NT2/D1 (cell line): ENCODE measurements around the gene SGPL1.

Experiments used
- SUZ12 ChIP-seq: IDR thresholded peaks from 2 replicates; pipeline ENCODE4 v1.6.1; 2011; ENCODE audit not compliant: insufficient read length, insufficient read depth; ENCODE audit errors: extremely low read depth
- YY1 ChIP-seq: IDR thresholded peaks from 2 replicates; pipeline ENCODE4 v1.6.1; 2011; ENCODE audit not compliant: insufficient read length, insufficient read depth
- ZNF274 ChIP-seq: IDR thresholded peaks from 2 replicates; pipeline ENCODE4 v1.6.1; 2011; ENCODE audit warnings: mild to moderate bottlenecking, low read depth, low read length

DNA sequence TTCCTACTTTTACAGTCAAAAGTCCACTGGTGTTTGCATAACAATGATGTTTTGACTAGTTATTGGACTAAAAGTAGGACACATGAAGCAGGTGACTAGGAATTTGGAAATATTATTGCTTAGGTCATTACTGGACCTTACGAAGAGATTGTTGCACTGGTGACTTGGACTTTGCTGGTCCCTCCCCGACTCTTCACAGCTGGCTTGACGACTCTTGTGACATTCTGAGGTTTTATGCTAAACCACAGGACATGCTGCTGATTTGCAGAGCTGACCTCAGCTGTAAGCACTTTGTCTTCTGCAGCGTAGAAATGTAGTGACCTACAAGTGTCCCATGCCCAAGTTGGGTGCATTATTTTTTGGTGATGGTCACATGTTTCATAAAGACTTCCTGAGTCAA, 50.7 kb downstream of the SGPL1 start:
- no peak for TF ChIP-seq YY1
- TF ChIP-seq SUZ12, result no peak
- TF ChIP-seq ZNF274, result no peak
